HG03097 (cell line): ENCODE data around the gene ROR2.
"Not testable (repeated sequence)": the region's sequence is repeated elsewhere in the genome, so short reads cannot be mapped to it uniquely, and the experiment has no call there.

Source experiments
- ATAC-seq: cut with Tn5 transposase; IDR thresholded peaks from one replicate; pipeline ENCODE4 v1.9.1; 2021; ENCODE audit not compliant: unreplicated experiment, low FRiP score

The ROR2 gene

DNA sequence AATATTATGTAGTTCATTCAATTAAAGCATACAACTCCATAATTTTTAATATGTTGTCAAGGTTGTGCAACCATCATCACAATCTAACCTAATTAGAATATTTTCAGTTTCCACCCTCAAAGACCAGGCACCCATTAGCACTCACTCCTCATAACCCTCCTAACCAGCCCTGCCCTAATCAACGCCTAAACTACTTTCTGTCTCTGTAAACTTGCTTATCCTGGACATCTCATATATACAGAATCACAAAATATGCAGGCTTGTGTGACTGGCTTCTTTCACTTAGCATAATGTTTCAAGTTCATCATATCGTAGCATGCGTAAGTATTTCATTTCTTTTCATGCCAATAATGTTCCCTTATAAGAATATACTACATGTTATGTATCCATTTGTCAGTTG, 391.6 kb downstream of the ROR2 start:
- no peak for ATAC-seq

DNA sequence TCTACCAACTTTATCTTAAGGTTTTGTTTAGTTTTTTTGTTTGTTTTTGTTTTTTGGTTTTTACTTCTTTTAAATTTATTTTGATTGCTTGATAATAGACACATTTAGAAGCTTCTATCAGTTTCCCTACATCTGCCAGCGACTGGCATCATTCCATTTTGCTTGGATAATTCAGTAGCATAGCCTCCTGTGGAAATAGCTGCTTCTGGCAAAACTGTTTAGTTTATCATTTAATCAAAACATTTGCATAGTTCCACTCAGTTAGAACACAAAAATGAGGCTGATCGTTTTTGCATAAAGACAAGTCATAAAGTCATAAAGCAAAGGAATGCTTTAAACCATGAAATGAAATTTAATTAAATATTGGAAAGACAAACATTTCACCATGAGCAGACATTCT, 392.7 kb downstream of the ROR2 start:
- ATAC-seq, result no peak

DNA sequence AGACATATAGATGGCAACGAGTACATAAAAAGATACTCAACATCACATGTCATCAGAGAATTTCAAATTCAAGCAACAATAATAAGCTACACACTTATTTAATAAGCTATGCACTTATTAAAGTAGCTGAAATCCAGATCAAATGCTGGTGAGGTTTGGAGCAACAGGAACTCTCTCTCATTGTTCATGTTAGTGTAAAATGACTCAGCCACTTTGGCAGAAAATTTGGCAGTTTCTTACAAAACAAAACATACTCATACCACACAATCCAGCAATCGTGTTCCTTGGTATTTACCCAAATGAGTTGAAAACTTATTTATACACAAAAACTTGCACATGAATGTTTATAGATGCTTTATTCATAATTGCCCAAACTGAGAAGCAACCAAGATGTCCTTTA, 394.9 kb downstream of the ROR2 start:
- no peak for ATAC-seq

DNA sequence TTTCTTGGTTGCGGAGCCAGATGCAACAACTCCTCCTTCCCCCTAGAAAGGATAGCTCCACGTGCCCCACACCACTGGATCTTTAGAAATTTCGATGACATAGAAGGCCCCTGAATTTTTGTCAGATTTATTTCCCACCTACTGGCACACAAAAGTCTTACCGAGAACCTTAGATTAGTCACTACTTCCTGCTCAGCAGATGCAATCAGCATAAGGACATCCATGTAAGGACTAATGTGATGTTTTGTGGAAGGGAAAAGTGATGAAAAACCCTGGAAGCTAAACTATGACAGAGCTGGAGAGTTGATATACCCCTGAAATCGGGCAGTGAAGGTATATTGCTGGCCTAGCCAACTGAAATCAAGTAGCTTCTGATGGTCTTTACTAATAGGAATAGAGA, 400.9 kb downstream of the ROR2 start:
- ATAC-seq, result no peak

DNA sequence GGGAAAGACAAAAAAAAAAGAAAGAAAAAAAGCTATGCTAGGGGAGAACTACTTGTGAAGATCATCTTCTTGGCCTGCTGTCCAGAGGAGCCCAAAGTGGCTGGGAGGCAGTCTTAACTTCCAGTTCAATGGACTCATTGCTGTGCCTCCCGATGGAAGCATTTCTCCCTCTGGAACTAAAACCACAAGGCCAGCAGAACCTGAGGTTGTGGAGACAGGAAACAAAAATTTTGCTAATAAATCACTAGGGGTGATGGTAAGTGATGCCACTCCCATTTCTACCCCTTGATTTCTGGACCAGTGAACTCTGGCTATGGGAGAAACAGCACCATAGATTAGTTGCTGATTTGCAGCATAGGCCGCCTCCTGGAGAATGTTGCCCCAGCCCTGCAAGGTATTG, 402.9 kb downstream of the ROR2 start:
- ATAC-seq, result no peak

DNA sequence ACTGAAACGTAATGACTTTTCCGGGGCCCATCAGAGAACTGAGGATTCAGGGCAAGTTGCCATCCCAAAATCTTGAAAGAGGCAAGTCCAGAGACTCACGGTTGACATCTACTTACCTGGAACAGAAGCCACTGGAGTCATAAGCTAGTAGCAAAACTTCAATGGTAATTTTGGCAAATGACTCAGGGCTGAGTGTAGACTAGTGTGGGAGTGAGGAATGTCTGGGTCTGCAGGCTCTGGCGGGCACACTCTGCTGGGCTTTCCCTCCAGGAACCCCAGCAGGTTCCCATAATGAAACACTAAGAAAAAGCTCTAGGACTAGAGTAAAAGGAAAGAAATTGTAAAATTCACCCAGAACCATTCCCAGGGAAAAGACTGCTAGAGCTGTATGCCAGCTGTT, 403.5 kb downstream of the ROR2 start:
- no peak for ATAC-seq

DNA sequence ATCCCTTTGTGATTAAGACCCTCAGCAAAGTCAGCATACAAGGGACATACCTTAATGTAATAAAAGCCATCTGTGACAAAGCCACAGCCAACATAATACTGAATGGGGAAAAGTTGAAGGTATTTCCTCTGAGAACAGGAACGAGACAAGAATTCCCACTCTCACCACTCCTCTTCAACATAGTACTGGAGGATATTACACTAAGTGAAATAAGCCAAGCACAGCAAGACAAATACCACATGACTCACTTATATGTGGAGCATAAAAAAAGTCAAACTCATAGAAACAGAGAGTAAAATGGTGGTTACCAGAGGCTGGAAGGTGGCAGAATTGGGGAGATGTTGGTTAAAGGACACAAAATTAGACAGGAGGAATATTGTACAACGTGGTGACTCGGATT, 408.3 kb downstream of the ROR2 start:
- no peak for ATAC-seq

DNA sequence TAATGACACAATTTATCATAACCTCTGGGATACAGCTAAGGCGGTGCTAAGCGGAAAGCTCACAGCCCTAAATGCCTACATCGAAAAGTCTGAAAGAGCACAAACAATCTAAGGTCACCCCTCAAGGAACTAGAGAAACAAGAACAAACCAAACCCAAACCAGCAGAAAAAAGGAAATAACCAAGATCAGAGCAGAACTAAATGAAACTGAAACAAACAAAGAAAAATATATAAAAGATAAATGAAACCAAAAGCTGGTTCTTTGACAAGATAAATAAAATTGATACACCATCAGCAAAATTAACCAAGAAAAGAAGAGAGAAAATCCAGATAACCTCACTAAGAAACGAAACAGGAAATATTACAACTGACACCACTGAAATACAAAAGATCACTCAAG, 409.5 kb downstream of the ROR2 start:
- not testable (repeated sequence) for ATAC-seq

DNA sequence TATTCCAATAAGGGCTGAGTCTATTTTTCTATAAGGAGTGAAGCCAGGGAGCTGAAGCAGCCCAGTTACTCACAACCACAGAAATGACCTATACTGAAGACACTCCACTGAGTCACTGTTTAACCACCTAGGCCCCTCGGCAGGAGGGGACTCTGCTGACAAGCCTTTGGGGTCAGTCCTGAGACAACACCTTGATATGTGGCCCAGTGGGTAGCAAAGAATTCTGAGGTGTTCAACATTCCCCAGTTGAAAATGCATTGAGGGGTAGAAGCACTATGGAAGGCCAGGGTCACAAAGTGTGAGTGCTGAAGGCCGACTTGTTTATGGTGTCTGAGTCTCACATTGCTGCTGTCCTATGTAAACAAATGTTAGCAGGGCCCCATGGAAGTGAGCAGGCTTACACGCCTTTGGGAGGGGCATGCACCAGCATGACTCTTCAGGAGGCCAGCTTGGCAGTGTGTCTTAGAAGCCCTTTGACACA, 413.8 kb downstream of the ROR2 start:
- no peak for ATAC-seq

DNA sequence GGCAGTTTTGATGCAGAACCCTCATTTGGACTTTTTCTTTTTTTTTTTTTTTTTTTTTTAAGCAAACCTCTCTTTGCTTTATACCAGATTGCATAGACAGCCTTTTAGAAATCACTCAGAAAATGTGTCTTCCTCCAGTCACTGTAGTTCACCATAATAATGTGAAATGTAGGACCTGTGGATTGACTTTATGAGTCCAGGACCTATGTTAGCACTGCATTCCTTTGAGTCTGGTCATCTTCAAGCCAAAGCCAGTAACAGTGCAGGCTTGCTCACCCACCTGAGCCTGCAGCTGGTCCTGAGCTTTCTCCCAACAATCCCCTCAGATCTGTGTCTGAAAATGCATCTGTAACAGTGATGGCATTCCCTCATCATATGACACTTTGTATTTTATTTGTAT, 415.7 kb downstream of the ROR2 start:
- ATAC-seq, result no peak

DNA sequence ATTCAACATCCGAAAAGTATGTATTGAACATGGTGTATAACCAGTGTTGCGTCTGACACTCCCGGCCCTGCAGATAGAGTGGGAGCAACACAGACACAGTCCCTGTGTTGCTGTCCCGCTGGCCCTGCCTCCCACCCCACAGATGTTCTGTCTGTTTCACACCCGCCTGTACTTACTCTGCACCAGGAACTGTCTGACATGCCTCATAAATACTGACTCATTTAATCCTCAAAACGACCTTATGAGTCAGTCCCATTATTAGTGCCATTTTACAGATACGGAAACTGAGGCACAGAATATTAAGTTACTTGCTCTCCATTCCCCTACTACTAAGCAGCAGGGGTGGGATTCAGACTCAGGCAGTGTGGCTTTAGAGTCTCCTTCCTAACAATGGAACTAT, 416.6 kb downstream of the ROR2 start:
- ATAC-seq, result no peak

DNA sequence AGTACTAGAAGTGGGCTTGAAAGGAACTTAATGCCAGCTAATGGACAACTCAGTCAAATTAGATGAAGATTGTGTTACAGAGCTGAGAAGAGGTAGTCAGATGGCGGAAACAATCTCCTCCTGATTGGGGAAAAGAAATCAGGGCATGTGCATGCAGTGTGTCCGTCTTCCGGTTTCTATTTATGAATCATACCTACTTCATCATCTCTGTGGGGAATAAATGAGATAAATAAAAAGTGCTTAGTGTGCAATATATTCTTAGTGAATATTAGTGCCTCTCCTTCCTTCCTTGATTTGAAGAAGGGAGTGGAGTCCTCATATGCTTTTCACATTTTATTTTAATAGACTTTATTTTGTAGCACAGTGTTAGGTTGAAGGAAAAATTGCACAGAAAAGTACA, 417.7 kb downstream of the ROR2 start:
- no peak for ATAC-seq

DNA sequence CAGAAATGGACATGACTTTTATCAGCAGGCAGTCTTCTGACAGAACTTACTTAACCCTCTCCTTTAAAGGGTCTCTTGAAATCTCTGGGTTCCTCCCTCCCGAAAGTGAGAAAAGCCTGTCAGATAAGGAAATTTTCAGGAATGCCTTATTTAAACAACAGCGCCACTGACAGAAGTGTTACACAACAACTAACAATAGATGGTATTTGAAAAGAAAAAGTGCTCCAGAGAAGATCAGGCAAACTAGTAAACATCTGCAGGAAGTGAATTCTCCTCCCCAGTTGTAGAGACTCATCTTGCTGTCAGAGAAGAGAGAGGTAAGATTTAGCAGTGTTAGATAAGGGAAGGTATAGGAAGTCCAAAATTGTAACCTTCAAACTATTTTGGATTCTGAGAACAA, 419.2 kb downstream of the ROR2 start:
- no peak for ATAC-seq

DNA sequence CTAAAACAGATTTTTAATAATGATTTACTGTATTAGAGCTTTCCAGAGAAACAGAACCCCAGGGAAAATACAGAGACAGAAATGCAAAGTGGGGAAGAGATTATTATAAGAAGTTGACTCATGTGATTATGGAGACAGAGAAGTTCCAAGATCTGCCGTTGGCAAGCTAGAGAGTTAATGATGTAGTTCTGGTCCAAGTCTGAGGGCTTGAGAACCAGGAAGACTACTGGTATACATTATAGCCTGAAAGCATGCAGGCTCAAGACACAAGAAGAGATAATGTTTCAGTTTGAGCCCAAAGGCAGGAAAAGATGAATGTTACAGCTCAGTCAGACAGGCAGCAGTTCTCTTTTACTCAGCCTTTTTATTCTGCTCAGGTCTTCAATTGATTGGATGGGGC, 427.5 kb downstream of the ROR2 start:
- ATAC-seq, result no peak

DNA sequence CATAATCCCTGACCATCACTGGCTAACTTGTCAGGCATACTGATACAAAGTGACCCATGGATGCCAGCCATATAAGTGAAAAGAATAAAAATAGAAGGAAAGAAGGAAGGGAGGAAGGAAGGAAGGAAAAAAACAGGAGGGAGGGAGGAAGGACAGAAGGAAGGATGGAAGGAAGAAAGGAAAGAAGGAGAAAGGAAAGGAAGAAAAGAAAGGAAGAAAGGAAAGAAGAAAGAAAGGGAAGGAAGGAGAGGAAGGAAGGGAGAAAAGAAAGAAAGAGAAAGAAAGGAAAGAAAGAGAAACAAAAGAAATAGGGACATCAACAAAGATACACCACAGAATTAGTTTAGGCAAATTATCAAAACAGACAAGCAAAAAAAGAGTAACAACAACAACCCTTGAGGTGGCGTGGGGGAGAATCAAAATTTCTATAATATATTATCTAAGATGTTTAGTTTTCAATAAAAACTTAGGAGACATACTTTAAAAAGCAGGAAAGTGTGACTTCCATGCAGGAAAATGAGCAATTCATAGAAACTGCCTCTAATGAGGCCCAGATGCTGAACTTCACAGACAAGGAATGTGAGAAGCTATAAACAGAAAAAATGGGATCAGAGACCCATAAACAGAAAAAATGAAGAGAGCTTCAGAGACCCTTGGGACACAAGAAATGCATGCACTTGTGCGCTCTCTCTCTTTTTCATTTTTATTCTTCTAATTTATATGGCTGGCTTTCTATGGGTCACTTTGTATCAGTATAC, 430.3 kb downstream of the ROR2 start:
- ATAC-seq, result no peak

DNA sequence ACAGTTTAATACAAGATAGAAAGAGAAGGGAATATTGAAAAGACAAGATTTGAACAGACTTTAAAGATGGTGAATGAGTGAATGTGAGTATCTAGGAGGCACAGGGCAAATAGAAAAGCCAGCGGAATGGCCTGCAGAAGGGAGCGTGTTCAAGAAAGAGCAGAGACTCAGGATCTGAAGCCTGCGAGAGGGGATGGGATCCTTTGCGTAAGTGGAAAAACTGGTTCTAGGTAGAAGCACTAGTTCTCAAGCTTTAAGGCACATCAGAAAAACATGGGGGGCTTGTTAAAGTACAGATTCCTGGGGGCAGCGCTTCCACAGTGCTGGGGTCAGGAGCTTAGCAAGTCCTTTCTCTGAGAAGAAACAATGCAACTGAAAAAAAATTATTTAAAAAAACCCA, 431.6 kb downstream of the ROR2 start:
- no peak for ATAC-seq

DNA sequence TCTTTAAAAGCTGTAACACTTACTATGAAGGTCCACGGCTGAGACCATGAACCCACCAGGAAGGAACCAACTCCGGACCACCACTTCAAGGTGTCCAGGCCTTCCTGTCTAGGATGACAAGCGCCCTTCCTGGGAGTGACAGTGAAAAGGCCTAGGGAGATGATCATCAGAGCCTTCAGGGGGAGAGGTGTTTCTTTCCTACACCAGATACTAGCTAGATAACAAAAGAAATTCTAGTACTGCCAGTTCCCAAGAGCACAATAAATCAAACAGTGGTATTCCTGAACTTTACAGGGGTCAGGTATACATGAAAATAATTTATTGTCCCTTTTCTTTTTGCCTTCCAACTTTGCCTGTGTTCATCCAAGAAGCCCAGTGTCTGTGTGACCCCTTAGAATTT, 432.2 kb downstream of the ROR2 start:
- ATAC-seq, result no peak

DNA sequence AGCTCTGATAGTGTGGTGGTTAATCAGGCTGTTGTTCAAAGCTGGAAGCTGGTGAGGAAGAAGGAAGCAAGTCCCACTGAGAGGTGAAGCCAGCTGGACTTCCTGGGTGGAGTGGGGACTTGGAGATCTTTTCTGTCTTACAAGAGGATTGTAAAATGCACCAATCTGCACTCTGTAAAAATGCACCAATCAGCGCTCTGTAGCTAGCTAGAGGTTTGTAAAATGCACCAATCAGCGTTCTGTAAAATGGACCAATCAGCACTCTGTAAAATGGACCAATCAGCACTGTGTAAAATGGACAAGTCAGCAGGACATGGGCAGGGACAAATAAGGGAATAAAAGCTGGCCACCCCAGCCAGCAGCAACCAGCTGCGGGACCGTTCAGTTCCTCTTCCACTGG, 432.7 kb downstream of the ROR2 start:
- not testable (repeated sequence) for ATAC-seq

DNA sequence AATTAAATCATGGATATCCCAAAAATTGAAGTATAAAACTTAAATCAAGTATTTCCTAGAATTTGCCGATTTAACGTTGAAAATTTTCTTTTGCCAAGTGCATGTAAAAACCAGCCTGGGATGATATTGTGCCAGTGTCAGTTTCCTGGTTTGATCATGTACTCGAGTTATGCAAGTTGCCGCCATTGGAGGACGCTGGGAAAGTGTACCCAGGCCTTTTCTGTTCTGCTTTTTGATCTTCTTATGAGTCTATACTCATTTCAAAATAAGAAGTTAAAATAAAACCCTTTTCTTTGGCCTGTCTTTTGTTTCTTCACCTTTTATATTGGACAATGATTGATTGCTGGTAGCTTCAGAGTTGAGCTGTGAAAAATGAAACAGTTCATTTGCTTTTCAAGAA, 433.3 kb downstream of the ROR2 start:
- no peak for ATAC-seq

DNA sequence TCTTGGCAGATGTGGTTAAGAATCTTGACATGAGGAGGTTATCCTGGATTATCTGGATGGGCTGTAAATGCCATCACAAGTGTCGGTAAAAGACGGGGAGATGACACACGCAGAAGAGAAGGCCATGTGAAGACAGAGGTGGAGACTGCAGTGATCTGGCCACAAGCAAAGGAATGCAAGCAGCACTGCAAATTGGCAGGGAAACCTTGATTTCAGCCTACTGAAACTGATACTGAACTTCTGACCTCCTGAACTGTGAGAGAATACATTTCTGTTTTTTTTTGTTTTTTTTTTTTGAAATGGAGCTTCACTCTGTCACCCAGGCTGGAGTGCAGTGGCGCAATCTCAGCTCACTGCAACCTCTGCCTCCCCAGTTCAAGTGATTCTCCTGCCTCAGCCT, 433.9 kb downstream of the ROR2 start:
- no peak for ATAC-seq

DNA sequence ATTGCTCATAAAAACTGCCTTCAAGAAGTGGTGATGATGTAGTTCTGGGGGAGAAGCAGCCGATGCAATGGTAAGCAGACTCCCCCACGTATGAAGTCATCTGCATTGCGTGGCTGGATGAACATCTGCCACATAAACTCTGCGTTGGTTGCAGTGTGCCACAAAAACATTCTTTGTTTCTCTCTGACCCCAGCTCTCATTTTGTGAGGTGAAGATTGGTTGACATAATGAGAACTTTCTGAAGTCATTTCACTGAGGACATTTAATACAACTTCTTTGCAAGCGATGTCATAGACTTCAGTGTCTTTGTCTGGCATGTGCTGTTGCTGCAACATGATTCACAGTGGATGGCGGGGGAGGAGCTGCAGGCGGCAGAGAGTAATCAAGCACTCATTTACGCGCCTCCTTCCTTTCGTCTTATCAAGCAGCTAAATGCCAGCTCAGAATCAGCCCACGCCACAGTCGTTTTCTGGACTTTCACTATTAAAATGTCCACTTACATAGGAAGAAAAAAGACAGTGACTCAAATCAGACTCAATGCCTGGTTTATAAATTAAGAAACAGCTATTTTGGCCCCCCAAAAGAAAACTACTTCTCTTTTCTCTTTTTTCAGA, 434.8 kb downstream of the ROR2 start:
- peak; percentile 67 for ATAC-seq
